ENCODE results near the gene BAZ2B.

The BAZ2B gene

GRCh38 chr2:159573846-159574606 lies 42.3 kb downstream of the BAZ2B start:
- DNase-seq (ENCODE audit: low read depth in 1 of 2, low spot score in 1 of 2) = no peak

DNA sequence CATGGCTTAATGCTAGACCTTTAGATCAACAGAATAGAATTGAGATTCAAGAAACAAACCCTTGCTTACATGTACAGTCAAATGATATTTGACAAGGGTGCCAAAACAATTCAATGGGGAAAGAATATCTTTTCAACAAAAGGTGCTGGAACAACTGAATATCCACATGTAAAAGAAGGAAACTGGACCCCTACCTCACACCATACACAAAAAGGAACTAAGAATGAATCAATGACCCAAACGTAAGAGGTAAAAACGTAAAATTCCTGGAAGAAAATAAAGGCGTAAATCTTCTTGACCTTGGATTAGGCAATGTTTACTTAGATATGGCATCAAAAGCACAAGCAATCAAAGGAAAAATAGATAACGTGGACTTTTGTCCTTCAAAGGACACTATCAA lies 43.1 kb downstream of the BAZ2B start:
- no peak for DNase-seq (ENCODE audit: low read depth in 1 of 2, low spot score in 1 of 2)

DNA sequence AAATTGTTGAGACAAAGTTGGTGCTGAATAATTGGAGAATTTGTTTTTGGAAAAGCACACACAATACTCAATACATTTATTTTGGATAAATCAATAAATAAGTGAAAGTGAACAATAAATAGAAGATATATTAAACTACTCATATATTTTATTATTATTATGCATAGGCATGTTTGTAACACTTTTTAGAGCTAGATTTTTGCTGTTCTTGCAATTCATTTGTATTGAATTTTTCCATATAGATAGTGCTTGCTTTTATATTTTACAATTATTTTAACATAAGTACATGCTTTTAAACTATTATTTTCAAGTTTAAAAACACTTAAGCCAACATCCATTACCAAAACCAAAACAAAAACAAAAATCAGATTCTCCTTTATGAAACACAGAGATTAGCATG lies 43.9 kb downstream of the BAZ2B start:
- DNase-seq (ENCODE audit: low read depth in 1 of 2, low spot score in 1 of 2) = no peak

- DNase-seq (ENCODE audit: low read depth in 1 of 2, low spot score in 1 of 2) = no peak
Measured at GRCh38 chr2:159571540-159572260, 44.6 kb downstream of the BAZ2B start.

- no peak for DNase-seq (ENCODE audit: low read depth in 1 of 2, low spot score in 1 of 2)
Measured at GRCh38 chr2:159564081-159564480, 52.3 kb downstream of the BAZ2B start.

- DNase-seq (ENCODE audit: low read depth in 1 of 2, low spot score in 1 of 2) = no peak
Measured at GRCh38 chr2:159562248-159562647, 54.1 kb downstream of the BAZ2B start.

DNA sequence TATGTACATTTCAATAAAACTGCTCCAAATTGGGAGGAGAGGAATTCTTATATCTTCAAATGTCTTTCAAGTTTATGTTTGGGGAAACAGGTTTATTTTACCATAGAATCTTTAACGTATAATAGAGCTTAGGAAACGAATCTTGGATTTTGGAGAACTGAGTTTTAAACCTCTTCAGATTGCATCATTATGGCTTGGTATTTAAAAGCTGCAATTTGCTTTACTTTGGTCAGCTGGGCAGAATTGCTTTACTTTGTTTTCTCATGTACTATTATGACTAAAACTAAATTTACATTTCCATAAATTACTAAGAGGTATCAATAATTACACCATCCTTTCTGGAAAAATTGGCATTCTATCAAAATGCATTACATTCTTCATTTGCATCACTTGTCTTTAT lies 54.6 kb downstream of the BAZ2B start:
- no peak for DNase-seq (ENCODE audit: low read depth in 1 of 2, low spot score in 1 of 2)

GRCh38 chr2:159561242-159561641 lies 55.1 kb downstream of the BAZ2B start:
- no peak for DNase-seq (ENCODE audit: low read depth in 1 of 2, low spot score in 1 of 2)

GRCh38 chr2:159559034-159559433 lies 57.3 kb downstream of the BAZ2B start:
- no peak for DNase-seq (ENCODE audit: low read depth in 1 of 2, low spot score in 1 of 2)

GRCh38 chr2:159558479-159558878 lies 57.9 kb downstream of the BAZ2B start:
- no peak for DNase-seq (ENCODE audit: low read depth in 1 of 2, low spot score in 1 of 2)

DNA sequence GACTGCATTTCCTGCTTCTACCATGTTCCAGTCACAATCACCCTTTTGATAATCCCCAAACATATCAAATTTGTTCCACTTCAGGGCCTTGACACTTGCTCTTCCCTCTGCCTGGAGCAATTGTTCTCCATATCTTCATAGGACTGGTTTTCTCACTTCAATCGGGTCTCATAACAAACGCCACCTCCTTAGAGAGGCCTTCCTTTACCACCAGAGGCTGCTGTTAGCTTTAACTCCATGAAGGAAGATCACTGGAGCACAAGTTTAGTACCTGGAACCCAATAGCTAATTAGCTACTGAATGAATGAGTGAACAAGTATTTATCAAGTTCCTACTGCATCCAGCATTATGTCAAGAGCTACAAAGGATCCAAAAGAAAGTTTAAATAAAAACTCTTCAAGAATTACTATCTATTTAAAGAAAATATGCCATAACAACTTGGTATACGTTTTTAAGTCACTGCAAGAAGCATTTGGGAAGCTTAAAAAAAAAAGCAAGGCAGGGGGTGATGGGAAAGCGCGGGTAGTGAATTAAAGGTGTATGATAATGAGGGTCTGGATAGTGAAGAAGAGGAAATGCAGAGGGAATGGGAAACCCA lies 58.8 kb downstream of the BAZ2B start:
- no peak for DNase-seq (ENCODE audit: low read depth in 1 of 2, low spot score in 1 of 2)

GRCh38 chr2:159555651-159556392 lies 60.5 kb downstream of the BAZ2B start:
- DNase-seq (ENCODE audit: low read depth in 1 of 2, low spot score in 1 of 2) = no peak

DNA sequence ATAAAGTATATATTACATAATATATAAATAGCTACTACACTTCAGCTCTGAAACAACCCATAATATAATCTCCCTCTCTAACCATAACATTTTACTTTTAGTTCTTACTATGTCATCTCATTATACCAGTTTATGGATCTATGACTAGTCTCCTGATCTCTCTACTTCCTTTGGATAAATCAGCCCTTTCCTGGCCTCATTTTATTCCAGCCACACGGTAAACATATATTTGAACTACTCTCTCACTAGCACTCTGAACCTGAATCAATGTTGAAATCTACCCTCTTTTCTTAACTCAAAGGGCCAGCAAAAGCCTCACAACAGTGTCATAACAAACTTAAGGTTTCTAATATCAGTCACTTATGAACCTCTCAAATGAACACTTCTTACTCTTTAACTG lies 62.6 kb downstream of the BAZ2B start:
- DNase-seq (ENCODE audit: low read depth in 1 of 2, low spot score in 1 of 2) = no peak

DNA sequence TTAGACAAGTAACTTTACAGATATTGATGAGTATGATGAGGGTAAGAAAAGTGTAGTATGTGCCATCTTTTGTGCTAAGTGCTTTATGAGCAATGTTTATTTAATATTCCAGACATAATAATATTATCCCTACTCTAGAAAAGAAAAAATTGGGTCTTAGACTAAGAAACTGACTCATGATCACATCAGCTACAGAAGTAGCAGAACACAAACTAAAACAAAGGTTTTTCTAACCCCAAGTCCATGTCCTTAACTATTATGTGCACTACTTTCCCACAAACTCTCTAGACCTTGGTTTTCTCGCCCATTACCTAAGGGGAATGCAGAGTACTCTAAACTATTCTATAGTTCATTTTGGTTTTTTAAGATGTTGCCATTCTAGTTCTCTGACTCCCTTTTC lies 64.5 kb downstream of the BAZ2B start:
- no peak for DNase-seq (ENCODE audit: low read depth in 1 of 2, low spot score in 1 of 2)

GRCh38 chr2:159550231-159550630 lies 66.1 kb downstream of the BAZ2B start:
- no peak for DNase-seq (ENCODE audit: low read depth in 1 of 2, low spot score in 1 of 2)

DNA sequence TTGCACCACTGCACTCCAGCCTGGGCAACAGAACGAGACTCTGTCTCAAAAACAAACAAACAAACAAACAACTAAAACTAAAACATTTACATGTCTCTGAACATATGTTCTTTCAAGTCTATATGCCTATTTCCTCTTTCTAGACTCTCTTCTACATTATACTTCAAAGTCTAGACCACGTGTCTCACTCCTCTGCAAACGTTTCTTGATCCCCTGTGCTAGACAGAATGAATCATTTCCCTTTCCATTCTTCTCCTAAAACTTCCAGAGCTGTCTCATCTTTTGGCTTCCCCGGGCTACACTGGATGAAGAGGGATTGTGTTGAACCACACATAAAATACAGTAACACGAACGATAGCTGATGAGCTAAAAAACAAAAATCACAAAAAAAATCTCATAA lies 67.1 kb downstream of the BAZ2B start:
- DNase-seq (ENCODE audit: low read depth in 1 of 2, low spot score in 1 of 2) = no peak

GRCh38 chr2:159546716-159547430 lies 69.5 kb downstream of the BAZ2B start:
- no peak for DNase-seq (ENCODE audit: low read depth in 1 of 2, low spot score in 1 of 2)

- DNase-seq (ENCODE audit: low read depth in 1 of 2, low spot score in 1 of 2) = no peak
Measured at GRCh38 chr2:159546039-159546438, 70.3 kb downstream of the BAZ2B start.

DNA sequence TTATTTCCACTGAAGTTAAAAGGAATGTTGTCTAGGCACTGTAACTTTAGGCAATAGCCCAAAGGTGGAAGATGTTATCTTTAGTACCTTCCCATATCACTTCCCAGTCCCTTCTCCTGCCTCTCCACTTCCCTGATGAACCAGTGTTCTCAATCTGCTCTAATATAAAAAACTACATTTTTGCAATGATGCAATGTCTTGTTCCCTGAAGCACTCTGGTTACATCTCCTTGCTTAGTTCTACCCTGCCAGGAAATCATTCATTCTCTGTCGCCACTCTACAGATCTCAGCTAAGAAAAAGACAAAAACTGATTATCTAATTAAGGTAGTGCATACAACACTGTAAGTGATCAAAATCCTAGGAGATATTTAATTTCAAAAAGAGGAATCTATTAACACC lies 71.3 kb downstream of the BAZ2B start:
- DNase-seq (ENCODE audit: low read depth in 1 of 2, low spot score in 1 of 2) = no peak

DNA sequence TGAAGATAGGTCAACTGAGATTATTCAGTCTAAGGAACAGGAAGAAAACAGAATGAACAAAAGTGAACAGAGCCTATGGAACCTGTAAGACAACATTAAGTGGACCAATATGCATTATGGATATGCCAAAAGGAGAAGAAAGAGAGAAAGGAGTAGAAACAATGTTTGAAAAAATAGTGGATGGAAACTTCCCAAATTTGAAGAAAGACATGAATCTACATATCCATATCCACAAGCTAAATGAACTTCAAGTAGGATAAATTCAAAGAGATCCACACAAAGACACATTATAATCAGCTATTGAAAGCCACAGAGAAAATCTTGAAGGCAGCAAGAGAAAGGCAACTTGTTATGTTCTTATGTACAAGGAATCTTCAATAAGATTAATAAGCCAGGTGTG lies 74.2 kb downstream of the BAZ2B start:
- no peak for DNase-seq (ENCODE audit: low read depth in 1 of 2, low spot score in 1 of 2)

DNA sequence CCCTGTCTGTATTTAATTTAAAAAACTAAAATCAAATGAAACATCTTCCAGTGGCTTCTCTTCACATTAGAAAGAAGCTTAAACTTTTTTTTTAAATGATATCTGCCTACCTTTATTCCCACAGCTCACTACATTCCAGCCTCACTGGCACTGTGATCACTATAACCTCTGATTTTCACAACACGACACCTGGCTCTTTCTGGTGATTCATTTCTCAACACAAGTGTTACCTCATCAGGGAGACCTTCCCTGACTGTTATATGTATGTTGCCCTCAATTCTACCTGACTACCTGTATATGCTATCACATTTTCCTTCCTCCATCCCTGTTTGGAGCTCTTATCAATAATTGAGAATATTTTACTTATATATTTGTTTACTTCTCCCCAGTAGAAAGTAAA lies 76.6 kb downstream of the BAZ2B start:
- no peak for DNase-seq (ENCODE audit: low read depth in 1 of 2, low spot score in 1 of 2)
